Liver (tissue), 3 donors: Measurements from ENCODE around the gene RIPOR1.

ENCODE experiments used
- ATF3 ChIP-seq: IDR thresholded peaks from 2 replicates; pipeline ENCODE4 v1.6.1; 2016; ENCODE audit warnings: antibody characterized with exemption
- CTCF ChIP-seq: fragments of 150-350 bp; IDR thresholded peaks from 2 replicates; pipeline ENCODE4 v1.5.1; 2017; ENCODE audit warnings: improper control_type of control experiment, low read depth, low read length; ENCODE audit not compliant: missing input control
- EGR1 ChIP-seq, 2 donors: IDR thresholded peaks; 2 replicates each; pipeline ENCODE4 v1.6.1; 2016 to 2018; ENCODE audit warnings: antibody characterized with exemption in 2 of 2, low read depth in 2 of 2
- FOXA1 ChIP-seq: IDR thresholded peaks from 2 replicates; pipeline ENCODE4 v1.6.1; 2016; ENCODE audit warnings: antibody characterized with exemption
- GABPA ChIP-seq, 2 donors: IDR thresholded peaks in 1 of 2; conservative IDR thresholded peaks in 1 of 2; 2 replicates each; pipeline ENCODE4 v1.6.1; 2016; ENCODE audit warnings: antibody characterized with exemption in 2 of 2, mild to moderate bottlenecking in 1 of 2, moderate library complexity in 1 of 2
- HNF4G ChIP-seq: IDR thresholded peaks from 2 replicates; pipeline ENCODE4 v1.6.1; 2016; ENCODE audit warnings: antibody characterized with exemption
- MAX ChIP-seq: IDR thresholded peaks from 2 replicates; pipeline ENCODE4 v1.6.1; 2016; ENCODE audit warnings: antibody characterized with exemption
- NR2F2 ChIP-seq: IDR thresholded peaks from 2 replicates; pipeline ENCODE4 v1.6.1; 2016; ENCODE audit warnings: antibody characterized with exemption
- REST ChIP-seq: IDR thresholded peaks from 2 replicates; pipeline ENCODE4 v1.6.1; 2016; ENCODE audit warnings: antibody characterized with exemption, mild to moderate bottlenecking
- RXRA ChIP-seq, 2 donors: IDR thresholded peaks; 2 replicates each; pipeline ENCODE4 v1.6.1; 2017 to 2018; ENCODE audit warnings: antibody characterized with exemption in 2 of 2, mild to moderate bottlenecking in 1 of 2
- SP1 ChIP-seq: IDR thresholded peaks from 2 replicates; pipeline ENCODE4 v1.6.1; 2018; ENCODE audit warnings: antibody characterized with exemption, mild to moderate bottlenecking
- ZBTB33 ChIP-seq: IDR thresholded peaks from 2 replicates; pipeline ENCODE4 v1.6.1; 2016; ENCODE audit warnings: antibody characterized with exemption
- donor health status: healthy.
- donor health status: healthy.

- TF ChIP-seq CTCF, result no peak
- no peak for TF ChIP-seq MAX
- no peak for TF ChIP-seq ATF3
- TF ChIP-seq REST, result no peak
- no peak for TF ChIP-seq NR2F2
- no peak for TF ChIP-seq FOXA1
- TF ChIP-seq RXRA (IDR thresholded peaks at IDR 0.05), result no peak
- no peak for TF ChIP-seq GABPA (IDR thresholded peaks at IDR 0.05 in 1 of 2, conservative IDR thresholded peaks at IDR 0.05 in 1 of 2)
- TF ChIP-seq SP1, result no peak
- no peak for TF ChIP-seq ZBTB33
- TF ChIP-seq EGR1 (IDR thresholded peaks at IDR 0.05; ENCODE audit: low read depth in 2 of 2), result no peak
- no peak for TF ChIP-seq HNF4G
Observed at GRCh38 chr16:67535201-67535600, 6.6 kb downstream of the RIPOR1 start.
